ENCODE results near the gene INTS11. TPM values are rescaled to one million over a fixed set of nuclear protein-coding genes. Genes with fewer than 3 reads are reported as not detected.

INTS11 gene
- total RNA-seq, 1 experiment from 2014 or later, result 103 TPM

DNA sequence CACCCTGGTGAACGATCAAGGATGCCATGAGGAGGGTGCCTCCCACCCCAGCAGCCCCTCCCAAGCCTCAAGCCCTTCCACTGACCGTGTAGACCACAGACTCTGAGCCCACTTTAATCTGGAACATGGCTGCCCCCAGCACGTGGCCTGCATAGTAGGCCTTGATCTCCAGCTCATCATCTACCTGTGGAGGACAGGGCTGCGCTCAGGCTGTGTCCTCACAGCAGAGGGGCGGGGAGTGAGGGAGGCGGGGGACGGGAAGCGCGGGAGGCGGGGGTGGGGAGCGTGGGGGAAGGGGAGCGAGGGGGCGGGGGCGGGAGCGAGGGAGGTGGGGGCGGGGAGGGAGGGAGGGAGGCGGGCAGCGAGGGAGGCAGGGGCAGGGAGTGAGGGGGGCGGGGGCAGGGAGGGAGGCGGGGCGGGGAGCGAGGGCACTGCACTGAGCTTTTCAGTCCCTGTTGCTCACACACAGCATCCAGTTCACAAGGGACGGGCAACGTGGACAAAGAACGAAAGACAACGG, 9.0 kb downstream of the INTS11 start:
- no peaks in the 10 kb centered on the region for H3K4me1 ChIP-seq
- POLR2A ChIA-PET, result no interaction called here
- H3K27me3 ChIP-seq (replicated peaks; ENCODE audit: control insufficient read depth, insufficient read depth, low read length), result no peaks in the 10 kb centered on the region
- no peak overlapping the region for H3K4me3 Mint-ChIP-seq (ENCODE audit: unreplicated experiment)
- CTCF ChIA-PET, result no interaction called here
- H3K36me3 ChIP-seq (ENCODE audit: control insufficient read depth, insufficient read depth, low read length), result no peaks in the 10 kb centered on the region; the same call in 1 of the 2 replicates
- no peaks in the 10 kb centered on the region for H3K27me3 Mint-ChIP-seq (ENCODE audit: insufficient read depth, unreplicated experiment)
- intact Hi-C loops (cut with micrococcal nuclease; ENCODE audit: unreplicated experiment), result no loop called here
- H3K4me3 ChIP-seq (ENCODE audit: low read depth, low read length), result no peak overlapping the region
- H3K4me1 Mint-ChIP-seq (ENCODE audit: low read depth, unreplicated experiment), result peaks cover 6% of the 10 kb centered on the region
- no peaks in the 10 kb centered on the region for H3K9me3 ChIP-seq
- peak overlapping the region; percentile 49 for H3K27ac Mint-ChIP-seq (ENCODE audit: unreplicated experiment)
- TF ChIP-seq, protein P1, sequence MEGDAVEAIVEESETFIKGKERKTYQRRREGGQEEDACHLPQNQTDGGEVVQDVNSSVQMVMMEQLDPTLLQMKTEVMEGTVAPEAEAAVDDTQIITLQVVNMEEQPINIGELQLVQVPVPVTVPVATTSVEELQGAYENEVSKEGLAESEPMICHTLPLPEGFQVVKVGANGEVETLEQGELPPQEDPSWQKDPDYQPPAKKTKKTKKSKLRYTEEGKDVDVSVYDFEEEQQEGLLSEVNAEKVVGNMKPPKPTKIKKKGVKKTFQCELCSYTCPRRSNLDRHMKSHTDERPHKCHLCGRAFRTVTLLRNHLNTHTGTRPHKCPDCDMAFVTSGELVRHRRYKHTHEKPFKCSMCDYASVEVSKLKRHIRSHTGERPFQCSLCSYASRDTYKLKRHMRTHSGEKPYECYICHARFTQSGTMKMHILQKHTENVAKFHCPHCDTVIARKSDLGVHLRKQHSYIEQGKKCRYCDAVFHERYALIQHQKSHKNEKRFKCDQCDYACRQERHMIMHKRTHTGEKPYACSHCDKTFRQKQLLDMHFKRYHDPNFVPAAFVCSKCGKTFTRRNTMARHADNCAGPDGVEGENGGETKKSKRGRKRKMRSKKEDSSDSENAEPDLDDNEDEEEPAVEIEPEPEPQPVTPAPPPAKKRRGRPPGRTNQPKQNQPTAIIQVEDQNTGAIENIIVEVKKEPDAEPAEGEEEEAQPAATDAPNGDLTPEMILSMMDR (IDR thresholded peaks at IDR 0.05; ENCODE audit: insufficient read depth in 1 of 2, low read depth in 1 of 2, low read length in 1 of 2, severe bottlenecking in 1 of 2, unreplicated experiment in 1 of 2), result no peak
- DNase-seq, result no peak
- H3K36me3 Mint-ChIP-seq (ENCODE audit: insufficient read depth, unreplicated experiment), result peaks cover 86% of the 10 kb centered on the region
- H3K9me3 Mint-ChIP-seq (ENCODE audit: unreplicated experiment), result no peaks in the 10 kb centered on the region
- no TSS peak for BruUV-seq (replicated peaks)

DNA sequence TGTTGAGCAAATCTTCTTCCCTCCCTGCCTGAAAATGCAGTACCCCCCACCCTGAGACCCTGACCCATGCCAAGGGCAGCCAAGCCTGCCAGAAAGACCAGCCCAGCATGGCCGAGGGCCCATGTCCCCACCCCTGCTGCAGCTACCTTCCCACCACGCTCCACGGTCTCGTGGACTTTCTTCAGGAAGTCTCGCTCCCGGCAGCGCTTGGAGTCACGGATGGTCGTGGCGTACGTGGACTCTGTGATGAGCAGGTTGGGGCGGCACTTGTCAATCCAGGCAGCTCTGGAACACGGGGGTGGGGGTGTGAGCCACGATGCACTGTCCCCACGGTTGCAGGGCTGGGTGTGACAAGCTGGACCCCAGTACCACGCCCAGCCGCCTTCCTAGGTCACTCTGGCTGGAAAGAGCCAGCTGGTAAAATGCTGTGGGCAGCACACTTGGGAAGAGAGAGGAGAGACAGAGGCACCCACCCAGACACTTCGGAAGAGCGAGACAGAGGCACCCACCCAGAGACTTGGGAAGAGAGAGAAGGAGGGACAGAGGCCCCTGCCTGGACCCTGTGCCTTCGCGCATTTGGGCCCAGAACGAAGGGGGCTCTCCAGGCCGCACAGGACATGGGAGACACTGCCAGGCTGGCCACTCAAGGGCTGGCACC, 9.7 kb downstream of the INTS11 start:
- H3K27me3 ChIP-seq (replicated peaks; ENCODE audit: control insufficient read depth, insufficient read depth, low read length), result no peaks in the 10 kb centered on the region
- BruUV-seq (replicated peaks), result no TSS peak
- no peaks in the 10 kb centered on the region for H3K9me3 ChIP-seq
- no peak overlapping the region for H3K4me3 Mint-ChIP-seq (ENCODE audit: unreplicated experiment)
- ChIA-PET POLR2A (no interaction called here), CTCF (no interaction called here)
- no peaks in the 10 kb centered on the region for H3K9me3 Mint-ChIP-seq (ENCODE audit: unreplicated experiment)
- peaks cover 6% of the 10 kb centered on the region for H3K4me1 Mint-ChIP-seq (ENCODE audit: low read depth, unreplicated experiment)
- H3K27me3 Mint-ChIP-seq (ENCODE audit: insufficient read depth, unreplicated experiment), result no peaks in the 10 kb centered on the region
- H3K4me1 ChIP-seq, result peaks cover 4% of the 10 kb centered on the region
- no peak overlapping the region for H3K4me3 ChIP-seq (ENCODE audit: low read depth, low read length)
- no peaks in the 10 kb centered on the region; the same call in 1 of the 2 replicates for H3K36me3 ChIP-seq (ENCODE audit: control insufficient read depth, insufficient read depth, low read length)
- H3K36me3 Mint-ChIP-seq (ENCODE audit: insufficient read depth, unreplicated experiment), result peaks cover 82% of the 10 kb centered on the region
- TF ChIP-seq, protein P1 (IDR thresholded peaks at IDR 0.05; ENCODE audit: insufficient read depth in 1 of 2, low read depth in 1 of 2, low read length in 1 of 2, severe bottlenecking in 1 of 2, unreplicated experiment in 1 of 2), result no peak
- DNase-seq, result no peak
- intact Hi-C loops (cut with micrococcal nuclease; ENCODE audit: unreplicated experiment), result no loop called here
- peak overlapping the region; percentile 49 for H3K27ac Mint-ChIP-seq (ENCODE audit: unreplicated experiment)

DNA sequence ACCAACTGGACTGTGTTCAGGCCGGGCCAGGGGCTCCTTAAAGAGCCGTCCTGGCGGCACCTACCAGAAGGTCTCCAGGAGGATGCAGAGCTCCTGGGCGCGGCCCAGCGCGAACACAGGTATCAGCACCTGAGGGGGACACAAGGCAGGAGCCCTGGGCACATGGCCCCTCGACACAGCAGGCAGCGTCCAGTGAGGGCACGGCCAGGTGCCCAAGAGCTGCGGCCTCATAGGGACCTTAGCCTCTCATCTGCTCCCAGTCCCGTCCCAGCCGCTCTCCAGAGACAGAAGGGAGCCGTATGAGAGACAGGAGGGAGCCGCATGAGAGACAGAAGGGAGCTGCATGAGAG, 10.2 kb downstream of the INTS11 start:
- Mint-ChIP-seq H3K27ac (ENCODE audit: unreplicated experiment) (no peak overlapping the region), H3K9me3 (ENCODE audit: unreplicated experiment) (no peaks in the 10 kb centered on the region), H3K27me3 (ENCODE audit: insufficient read depth, unreplicated experiment) (no peaks in the 10 kb centered on the region), H3K36me3 (ENCODE audit: insufficient read depth, unreplicated experiment) (peaks cover 82% of the 10 kb centered on the region), H3K4me3 (ENCODE audit: unreplicated experiment) (no peak overlapping the region), H3K4me1 (ENCODE audit: low read depth, unreplicated experiment) (peaks cover 6% of the 10 kb centered on the region)
- TF ChIP-seq, protein P1 (IDR thresholded peaks at IDR 0.05; ENCODE audit: insufficient read depth in 1 of 2, low read depth in 1 of 2, low read length in 1 of 2, severe bottlenecking in 1 of 2, unreplicated experiment in 1 of 2), result no peak
- BruUV-seq (replicated peaks), result no TSS peak
- CTCF ChIA-PET, result no interaction called here
- DNase-seq, result no peak
- Histone ChIP-seq H3K4me3 (ENCODE audit: low read depth, low read length) (no peak overlapping the region), H3K27me3 (replicated peaks; ENCODE audit: control insufficient read depth, insufficient read depth, low read length) (no peaks in the 10 kb centered on the region), H3K4me1 (peaks cover 10% of the 10 kb centered on the region), H3K9me3 (no peaks in the 10 kb centered on the region), H3K36me3 (ENCODE audit: control insufficient read depth, insufficient read depth, low read length) (no peaks in the 10 kb centered on the region; the same call in 1 of the 2 replicates)
- intact Hi-C loops (cut with micrococcal nuclease; ENCODE audit: unreplicated experiment), result no loop called here
- POLR2A ChIA-PET, result no interaction called here

Data from Caco-2 (cell line).